GM12875 (cell line): ENCODE data around the gene AGMAT.
A peak's percentile ranks its signal among the peaks of the same experiment; 100 is the strongest.
"Not testable (repeated sequence)": the region's sequence is repeated elsewhere in the genome, so short reads cannot be mapped to it uniquely, and the experiment has no call there.

Experiments used
- H3K4me3 ChIP-seq: one replicate; pipeline ENCODE4 v1.5.1; 2011; ENCODE audit warnings: low read depth, low read length, control low read depth
- TF ChIP-seq, protein P1 (sequence below): IDR thresholded peaks from 2 replicates; pipeline ENCODE4 v1.5.1; 2011; ENCODE audit warnings: low read depth, mild to moderate bottlenecking, control low read depth, inconsistent platforms, low read length, moderate library complexity, borderline replicate concordance; ENCODE audit not compliant: insufficient read depth

AGMAT gene

DNA sequence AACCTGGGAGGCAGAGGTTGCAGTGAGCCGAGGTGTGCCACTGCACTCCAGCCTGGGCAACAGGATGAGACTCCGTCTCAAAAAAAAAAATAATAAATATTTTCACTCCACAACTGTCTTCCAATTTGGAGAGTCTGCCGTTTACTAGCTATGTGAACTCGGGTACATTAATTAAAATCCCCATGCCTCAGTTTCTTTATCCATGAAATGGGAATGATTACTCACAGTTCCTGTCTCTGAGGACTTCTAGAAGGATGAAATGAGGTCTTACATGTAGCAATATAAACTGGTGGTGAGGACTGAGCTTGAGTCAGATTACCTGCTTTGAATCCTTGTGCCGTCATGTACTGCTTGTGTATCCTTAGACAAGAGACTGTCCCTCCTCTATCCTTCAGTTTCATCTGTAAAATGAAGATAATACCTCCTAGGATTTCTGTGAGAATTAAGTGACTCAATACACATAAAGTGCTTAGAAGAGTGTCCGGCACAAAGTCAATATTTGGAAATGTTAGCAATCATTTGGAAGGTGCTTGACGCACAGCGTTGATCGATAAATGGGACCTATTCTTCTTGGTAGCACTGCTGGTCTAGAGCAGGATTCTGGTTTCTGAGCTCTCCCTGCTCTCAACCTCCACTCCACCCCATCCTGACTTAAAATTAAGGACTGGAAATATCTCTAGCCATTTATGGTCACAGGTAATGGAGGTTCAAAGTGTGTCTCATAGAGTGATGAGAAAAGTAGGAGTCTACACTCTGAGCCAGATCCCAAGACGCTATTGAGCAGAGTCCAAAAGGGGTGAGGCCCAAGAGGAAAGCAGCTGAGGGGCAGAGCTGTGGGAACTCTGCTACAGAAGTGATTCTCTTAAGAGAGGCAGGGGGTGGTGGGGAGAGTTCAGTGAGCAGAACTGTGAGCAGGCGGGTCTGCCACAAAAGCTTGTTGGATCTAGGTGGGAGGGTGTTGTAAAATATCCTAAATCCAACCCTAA is 20.8 kb upstream of the AGMAT start:
- H3K4me3 ChIP-seq: no peak overlapping the region
- TF ChIP-seq, protein P1, sequence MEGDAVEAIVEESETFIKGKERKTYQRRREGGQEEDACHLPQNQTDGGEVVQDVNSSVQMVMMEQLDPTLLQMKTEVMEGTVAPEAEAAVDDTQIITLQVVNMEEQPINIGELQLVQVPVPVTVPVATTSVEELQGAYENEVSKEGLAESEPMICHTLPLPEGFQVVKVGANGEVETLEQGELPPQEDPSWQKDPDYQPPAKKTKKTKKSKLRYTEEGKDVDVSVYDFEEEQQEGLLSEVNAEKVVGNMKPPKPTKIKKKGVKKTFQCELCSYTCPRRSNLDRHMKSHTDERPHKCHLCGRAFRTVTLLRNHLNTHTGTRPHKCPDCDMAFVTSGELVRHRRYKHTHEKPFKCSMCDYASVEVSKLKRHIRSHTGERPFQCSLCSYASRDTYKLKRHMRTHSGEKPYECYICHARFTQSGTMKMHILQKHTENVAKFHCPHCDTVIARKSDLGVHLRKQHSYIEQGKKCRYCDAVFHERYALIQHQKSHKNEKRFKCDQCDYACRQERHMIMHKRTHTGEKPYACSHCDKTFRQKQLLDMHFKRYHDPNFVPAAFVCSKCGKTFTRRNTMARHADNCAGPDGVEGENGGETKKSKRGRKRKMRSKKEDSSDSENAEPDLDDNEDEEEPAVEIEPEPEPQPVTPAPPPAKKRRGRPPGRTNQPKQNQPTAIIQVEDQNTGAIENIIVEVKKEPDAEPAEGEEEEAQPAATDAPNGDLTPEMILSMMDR: no peak

GRCh38 chr1:15604400-15604799 is 19.5 kb upstream of the AGMAT start:
- not testable (repeated sequence) for H3K4me3 ChIP-seq

DNA sequence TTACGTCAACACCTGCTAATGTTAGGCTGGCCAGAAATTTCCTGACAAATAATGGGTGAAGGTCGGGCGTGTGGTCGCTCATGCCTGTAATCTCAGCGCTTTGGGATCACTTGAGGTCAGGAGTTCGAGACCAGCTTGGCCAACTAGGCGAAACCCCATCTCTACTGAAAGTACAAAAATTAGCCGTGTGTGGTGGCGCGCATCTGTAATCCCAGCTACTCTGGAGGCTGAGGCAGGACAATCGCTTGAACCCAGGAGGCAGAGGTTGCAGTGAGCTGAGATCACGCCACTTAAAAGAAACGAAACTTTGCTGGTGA is 19.1 kb upstream of the AGMAT start:
- H3K4me3 ChIP-seq: not testable (repeated sequence)

GRCh38 chr1:15603050-15603965 is 18.5 kb upstream of the AGMAT start:
- peak overlapping the region; percentile 44 for H3K4me3 ChIP-seq
- TF ChIP-seq, protein P1: no peak

- H3K4me3 ChIP-seq: no peak overlapping the region
- TF ChIP-seq, protein P1: no peak
These were observed 13.6 kb upstream of the AGMAT start for GRCh38 chr1:15598436-15598835.

GRCh38 chr1:15595809-15596617 is 11.2 kb upstream of the AGMAT start:
- TF ChIP-seq, protein P1: no peak
- no peak overlapping the region for H3K4me3 ChIP-seq

GRCh38 chr1:15592285-15592684 is 7.4 kb upstream of the AGMAT start:
- H3K4me3 ChIP-seq: no peak overlapping the region
- TF ChIP-seq, protein P1: no peak
